Mesendoderm (in vitro differentiated cells): Measurements from ENCODE around the gene ATF6.

Experiments
- DNase-seq: peaks from one replicate; pipeline ENCODE4 v3.0.0; 2013
- H2AK5ac ChIP-seq: 2 replicates; pipeline ENCODE4 v1.6.1; 2013; ENCODE audit warnings: low read length, inconsistent platforms
- H2BK120ac ChIP-seq: 2 replicates; pipeline ENCODE4 v1.6.1; 2013; ENCODE audit warnings: low read depth, mild to moderate bottlenecking, low read length, moderate library complexity, mixed read lengths
- H2BK15ac ChIP-seq: replicated peaks from 2 replicates; pipeline ENCODE4 v1.6.1; 2013; ENCODE audit warnings: low read depth, mild to moderate bottlenecking, moderate library complexity
- H2BK5ac ChIP-seq: 2 replicates; pipeline ENCODE4 v1.6.1; 2013; ENCODE audit warnings: low read length, inconsistent platforms
- H3K18ac ChIP-seq: 2 replicates; pipeline ENCODE4 v1.6.1; 2013; ENCODE audit warnings: mild to moderate bottlenecking, low read length, mixed read lengths
- H3K23ac ChIP-seq: one replicate; pipeline ENCODE4 v1.6.1; 2013; ENCODE audit warnings: low read length
- H3K27ac ChIP-seq: 2 replicates; pipeline ENCODE4 v1.5.1; 2013; ENCODE audit warnings: low read depth, mild to moderate bottlenecking, inconsistent platforms, low read length, moderate library complexity
- H3K27me3 ChIP-seq: 2 replicates; pipeline ENCODE4 v1.6.1; 2013; ENCODE audit warnings: low read length, control low read depth, mild to moderate bottlenecking, inconsistent platforms; ENCODE audit not compliant: insufficient read depth, poor library complexity
- H3K36me3 ChIP-seq: 2 replicates; pipeline ENCODE4 v1.6.1; 2013; ENCODE audit warnings: low read length, inconsistent platforms; ENCODE audit not compliant: control insufficient read depth, insufficient read depth
- H3K4ac ChIP-seq: one replicate; pipeline ENCODE4 v1.6.1; 2013; ENCODE audit warnings: low read depth, mild to moderate bottlenecking, low read length, moderate library complexity
- H3K4me1 ChIP-seq: 2 replicates; pipeline ENCODE4 v1.6.1; 2013; ENCODE audit warnings: low read depth, low read length, inconsistent platforms; ENCODE audit not compliant: control insufficient read depth
- H3K4me2 ChIP-seq: 2 replicates; pipeline ENCODE4 v1.6.1; 2013; ENCODE audit warnings: low read length
- H3K4me3 ChIP-seq: 2 replicates; pipeline ENCODE4 v1.5.1; 2013; ENCODE audit warnings: mild to moderate bottlenecking, low read length
- H3K56ac ChIP-seq: one replicate; pipeline ENCODE4 v1.6.1; 2013; ENCODE audit warnings: low read length
- H3K79me1 ChIP-seq: 2 replicates; pipeline ENCODE4 v1.6.1; 2013; ENCODE audit warnings: low read length, inconsistent platforms
- H3K79me2 ChIP-seq: 2 replicates; pipeline ENCODE4 v1.6.1; 2013; ENCODE audit warnings: mild to moderate bottlenecking, low read length; ENCODE audit not compliant: control insufficient read depth, insufficient read depth
- H3K9ac ChIP-seq: 2 replicates; pipeline ENCODE4 v1.6.1; 2013; ENCODE audit warnings: low read length, inconsistent platforms
- H4K5ac ChIP-seq: one replicate; pipeline ENCODE4 v1.6.1; 2013; ENCODE audit warnings: low read length
- H4K8ac ChIP-seq: one replicate; pipeline ENCODE4 v1.6.1; 2013; ENCODE audit warnings: low read depth, mild to moderate bottlenecking, control low read depth, low read length, moderate library complexity
- WGBS: extraction: QIAGEN DNeasy Blood & Tissue Kit; methylation state at CpG from one replicate; pipeline ENCODE4 v1.1.7; 2013; ENCODE audit warnings: low lambda C conversion rate, missing lambda C conversion rate; ENCODE audit not compliant: insufficient coverage; ENCODE audit errors: extremely low coverage; 5-methylcytosine and 5-hydroxymethylcytosine counted together

The ATF6 gene

DNA sequence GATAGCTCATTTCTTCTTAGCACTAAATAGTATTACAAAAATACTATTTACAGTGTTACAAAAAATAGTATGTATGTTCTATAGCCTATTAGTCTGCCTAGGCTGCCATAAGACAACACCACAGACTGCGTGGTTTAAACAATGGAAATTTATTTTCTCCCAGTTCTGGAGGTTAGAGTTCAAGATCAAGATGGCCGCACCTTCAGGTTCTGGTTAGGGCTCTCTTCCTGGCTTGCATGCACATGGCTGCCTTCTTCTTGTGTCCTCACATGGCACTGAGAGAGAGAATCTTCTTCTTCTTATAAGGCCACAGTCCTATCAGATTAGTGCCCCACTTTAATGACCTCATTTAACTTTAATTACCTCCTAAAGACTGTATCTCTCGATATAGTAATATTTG, 4.1 kb downstream of the ATF6 start:
- no peaks in the 10 kb centered on the region for H3K27me3 ChIP-seq
- H3K79me1 ChIP-seq: no peaks in the 10 kb centered on the region
- WGBS: no CpG with 5 or more reads among the region's 3 CpGs
- H3K36me3 ChIP-seq: no peaks in the 10 kb centered on the region
- DNase-seq: no peak
- H3K27ac ChIP-seq: no peak overlapping the region
- no peak overlapping the region for H3K56ac ChIP-seq
- no peak overlapping the region for H3K4ac ChIP-seq
- H2BK120ac ChIP-seq: no peak overlapping the region
- H2BK15ac ChIP-seq: no peak overlapping the region
- H4K8ac ChIP-seq: no peak overlapping the region
- H3K4me3 ChIP-seq: no peak overlapping the region
- H3K4me2 ChIP-seq: no peak overlapping the region
- no peak overlapping the region for H3K18ac ChIP-seq
- no peak overlapping the region for H4K5ac ChIP-seq
- H3K23ac ChIP-seq: no peak overlapping the region
- no peak overlapping the region for H3K9ac ChIP-seq
- no peaks in the 10 kb centered on the region for H3K79me2 ChIP-seq
- H2BK5ac ChIP-seq: no peak overlapping the region
- no peaks in the 10 kb centered on the region for H3K4me1 ChIP-seq
- H2AK5ac ChIP-seq: no peak overlapping the region

DNA sequence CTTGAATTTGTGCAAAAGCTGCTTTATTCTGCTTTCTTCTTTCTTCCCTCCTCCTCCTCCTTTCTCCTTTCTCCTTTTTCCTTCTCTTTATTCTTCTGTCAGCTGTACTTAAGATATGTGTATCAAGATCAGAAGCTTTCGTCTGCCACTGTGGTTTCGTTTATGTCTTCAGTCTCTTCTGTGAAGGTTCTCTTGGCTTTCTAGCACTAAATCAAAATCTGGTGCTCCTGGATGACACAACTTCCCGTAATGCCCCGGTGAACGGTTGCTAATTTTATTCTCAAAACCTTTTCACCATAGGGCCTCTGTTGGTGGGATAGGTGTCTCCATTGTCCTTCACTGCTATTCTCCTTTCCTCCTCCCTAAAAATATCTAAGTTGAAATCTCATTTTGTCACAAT, 5.0 kb downstream of the ATF6 start:
- H3K27me3 ChIP-seq: no peaks in the 10 kb centered on the region
- no peaks in the 10 kb centered on the region for H3K4me1 ChIP-seq
- no peak overlapping the region for H3K9ac ChIP-seq
- peaks cover under 1% of the 10 kb centered on the region for H3K79me1 ChIP-seq
- no peak overlapping the region for H2BK5ac ChIP-seq
- H3K4ac ChIP-seq: no peak overlapping the region
- no peaks in the 10 kb centered on the region for H3K36me3 ChIP-seq
- H3K4me3 ChIP-seq: no peak overlapping the region
- H3K56ac ChIP-seq: no peak overlapping the region
- no CpG with 5 or more reads among the region's 5 CpGs for WGBS
- H3K27ac ChIP-seq: no peak overlapping the region
- H4K5ac ChIP-seq: no peak overlapping the region
- DNase-seq: no peak
- H3K79me2 ChIP-seq: no peaks in the 10 kb centered on the region
- no peak overlapping the region for H3K18ac ChIP-seq
- no peak overlapping the region for H3K4me2 ChIP-seq
- H3K23ac ChIP-seq: no peak overlapping the region
- no peak overlapping the region for H2BK120ac ChIP-seq
- no peak overlapping the region for H4K8ac ChIP-seq
- no peak overlapping the region for H2AK5ac ChIP-seq
- H2BK15ac ChIP-seq: no peak overlapping the region

DNA sequence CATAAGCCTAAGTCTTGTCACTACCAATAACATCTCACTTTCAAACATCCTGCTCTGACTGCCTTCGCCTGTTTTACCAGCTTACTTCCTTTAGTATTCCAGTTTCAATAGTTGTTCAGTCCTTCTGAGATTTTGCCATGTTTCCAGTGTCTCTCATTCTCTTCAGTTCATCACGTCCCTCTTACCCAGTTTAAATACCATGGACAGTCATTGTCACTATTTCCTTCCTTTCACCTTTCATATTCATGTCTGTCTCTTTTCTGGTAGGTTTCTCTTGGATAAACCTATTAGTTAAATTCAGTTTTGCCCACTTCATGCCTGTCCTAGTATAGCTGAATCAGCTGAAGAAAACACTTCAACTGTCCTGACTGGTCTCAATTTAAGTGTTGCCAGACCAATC, 5.9 kb downstream of the ATF6 start:
- Histone ChIP-seq H3K9ac (no peak overlapping the region), H3K56ac (no peak overlapping the region), H2BK120ac (no peak overlapping the region), H3K27ac (no peak overlapping the region), H3K23ac (no peak overlapping the region), H3K4me3 (no peak overlapping the region), H3K36me3 (no peaks in the 10 kb centered on the region), H3K4me1 (no peaks in the 10 kb centered on the region), H4K8ac (no peak overlapping the region), H2BK5ac (no peak overlapping the region), H2AK5ac (no peak overlapping the region), H4K5ac (no peak overlapping the region), H3K4me2 (no peak overlapping the region), H3K79me2 (no peaks in the 10 kb centered on the region), H3K79me1 (peaks cover 2% of the 10 kb centered on the region), H2BK15ac (no peak overlapping the region), H3K27me3 (no peaks in the 10 kb centered on the region), H3K4ac (no peak overlapping the region), H3K18ac (no peak overlapping the region)
- DNase-seq: no peak
- WGBS: no CpG with 5 or more reads among the region's 2 CpGs

DNA sequence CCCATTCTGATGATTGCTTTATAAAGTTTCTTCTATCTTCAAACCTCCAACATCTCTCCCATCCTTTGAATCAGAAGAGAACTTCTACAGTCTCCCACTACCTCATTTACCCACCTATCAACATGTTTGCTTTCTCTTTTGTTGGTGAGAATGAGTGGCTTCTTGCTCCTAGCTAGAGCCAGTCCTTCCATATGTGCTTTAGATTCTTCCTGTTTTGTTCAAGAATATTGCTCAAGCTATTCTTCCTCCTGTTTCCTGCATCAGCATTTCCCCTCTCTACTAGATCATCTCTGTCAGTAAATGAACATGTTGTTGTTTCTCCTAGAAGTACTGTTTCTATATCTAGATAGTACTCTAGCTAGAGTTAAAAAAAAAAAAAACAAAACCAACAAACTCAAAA, 6.3 kb downstream of the ATF6 start:
- no peak overlapping the region for H2AK5ac ChIP-seq
- no peak overlapping the region for H3K23ac ChIP-seq
- H3K79me2 ChIP-seq: no peaks in the 10 kb centered on the region
- H3K36me3 ChIP-seq: no peaks in the 10 kb centered on the region
- no peak overlapping the region for H3K56ac ChIP-seq
- no peak overlapping the region for H2BK120ac ChIP-seq
- H4K5ac ChIP-seq: no peak overlapping the region
- no peak overlapping the region for H2BK5ac ChIP-seq
- no peak overlapping the region for H3K18ac ChIP-seq
- DNase-seq: no peak
- H3K79me1 ChIP-seq: peaks cover 2% of the 10 kb centered on the region
- H3K4ac ChIP-seq: no peak overlapping the region
- no peak overlapping the region for H3K4me3 ChIP-seq
- no peak overlapping the region for H3K9ac ChIP-seq
- no peak overlapping the region for H2BK15ac ChIP-seq
- no peaks in the 10 kb centered on the region for H3K4me1 ChIP-seq
- no peaks in the 10 kb centered on the region for H3K27me3 ChIP-seq
- H4K8ac ChIP-seq: no peak overlapping the region
- no peak overlapping the region for H3K4me2 ChIP-seq
- no peak overlapping the region for H3K27ac ChIP-seq

DNA sequence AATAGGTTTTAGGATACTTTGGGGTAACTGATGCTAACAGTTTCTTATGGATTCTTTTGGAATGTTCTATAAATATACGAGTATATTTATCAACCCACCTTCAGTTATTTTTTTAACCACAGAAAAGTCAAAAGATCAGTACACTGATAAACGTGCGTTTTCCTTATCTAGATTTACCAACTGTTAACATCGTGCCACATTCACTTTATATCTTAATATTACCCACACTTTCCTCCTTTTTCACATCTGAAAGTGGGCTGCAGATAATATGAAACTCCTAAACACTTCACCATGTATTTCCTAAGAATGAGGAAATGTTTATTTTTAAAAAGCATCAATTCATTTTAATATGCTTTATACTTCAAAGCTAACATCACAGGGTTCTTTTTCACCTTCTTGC, 7.7 kb downstream of the ATF6 start:
- Histone ChIP-seq H3K4me1 (no peaks in the 10 kb centered on the region), H3K79me1 (peaks cover 2% of the 10 kb centered on the region), H3K27ac (no peak overlapping the region), H3K79me2 (no peaks in the 10 kb centered on the region), H4K8ac (no peak overlapping the region), H4K5ac (no peak overlapping the region), H3K56ac (no peak overlapping the region), H2AK5ac (no peak overlapping the region), H3K4me3 (no peak overlapping the region), H2BK120ac (no peak overlapping the region), H3K4ac (no peak overlapping the region), H3K9ac (no peak overlapping the region), H3K23ac (no peak overlapping the region), H3K27me3 (no peaks in the 10 kb centered on the region), H3K36me3 (no peaks in the 10 kb centered on the region), H3K18ac (no peak overlapping the region), H2BK5ac (no peak overlapping the region), H2BK15ac (no peak overlapping the region), H3K4me2 (no peak overlapping the region)
- DNase-seq: no peak
- WGBS: 100% methylated on average over 3 of the region's 4 CpGs

DNA sequence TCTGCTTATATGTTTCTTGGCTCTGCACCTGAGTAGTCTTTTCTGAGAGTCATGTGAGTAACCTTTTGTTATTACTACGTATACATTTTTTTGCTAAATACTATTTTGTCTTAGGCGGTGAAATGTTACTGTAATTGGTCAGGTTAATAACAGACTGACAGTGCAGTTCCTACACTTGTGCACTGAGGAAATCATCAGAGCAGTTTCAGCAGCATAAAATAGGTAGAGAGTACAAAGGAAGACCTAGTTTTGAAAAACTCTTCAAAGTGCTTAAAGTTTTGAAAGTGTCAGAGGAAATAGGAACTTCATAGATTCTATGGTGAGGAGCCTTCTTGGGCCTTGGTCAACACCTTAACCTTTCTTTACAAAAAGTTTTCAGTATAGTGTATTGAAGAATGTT, 11.1 kb downstream of the ATF6 start:
- Histone ChIP-seq H4K8ac (no peak overlapping the region), H3K4ac (no peak overlapping the region), H3K27ac (no peak overlapping the region), H3K27me3 (no peaks in the 10 kb centered on the region), H3K4me2 (no peak overlapping the region), H3K4me1 (no peaks in the 10 kb centered on the region), H2AK5ac (no peak overlapping the region), H3K56ac (no peak overlapping the region), H3K4me3 (no peak overlapping the region), H3K9ac (no peak overlapping the region), H3K79me1 (peaks cover 2% of the 10 kb centered on the region), H2BK120ac (no peak overlapping the region), H2BK5ac (no peak overlapping the region), H3K18ac (no peak overlapping the region), H3K79me2 (no peaks in the 10 kb centered on the region), H3K23ac (no peak overlapping the region), H4K5ac (no peak overlapping the region), H3K36me3 (no peaks in the 10 kb centered on the region), H2BK15ac (no peak overlapping the region)
- no peak for DNase-seq
- WGBS: no CpG with 5 or more reads among the region's 2 CpGs
